Gastroesophageal sphincter (tissue), 4 donors: Measurements from ENCODE around the gene PEAK1. TPM values are rescaled to one million over a fixed set of nuclear protein-coding genes. Genes with fewer than 3 reads are reported as not detected.

Experiments
- ATAC-seq: fragments of 150-250 bp; one replicate; pipeline ENCODE4 v1.9.1; 2016; ENCODE audit warnings: mild to moderate bottlenecking, moderate library complexity
- H3K27ac ChIP-seq, 4 donors: fragments of 200-600 bp; sonication (generic) in 3 of 4; 1 replicate in 3 of 4; 2 replicates in 1 of 4; pipeline ENCODE4 v1.5.1; 2016 to 2019
- H3K27me3 ChIP-seq: fragments of 200-600 bp; sonication (generic); one replicate; pipeline ENCODE4 v1.5.1; 2019
- H3K36me3 ChIP-seq, 2 donors: fragments of 200-600 bp; sonication (generic); one replicate each; pipeline ENCODE4 v1.5.1; 2019; ENCODE audit warnings: control low read depth in 1 of 2
- H3K4me1 ChIP-seq, 3 donors: fragments of 200-600 bp; sonication (generic); 1 replicate in 2 of 3; 2 replicates in 1 of 3; pipeline ENCODE4 v1.5.1; 2016 to 2019; ENCODE audit warnings: control low read depth in 2 of 3
- H3K4me3 ChIP-seq, 2 donors: fragments of 200-600 bp; sonication (generic); one replicate each; pipeline ENCODE4 v1.5.1; 2019; ENCODE audit warnings: mild to moderate bottlenecking in 1 of 2, moderate library complexity in 1 of 2
- H3K9me3 ChIP-seq, 3 donors: fragments of 200-600 bp; sonication (generic); one replicate each; pipeline ENCODE4 v1.5.1; 2017 to 2019; ENCODE audit warnings: control low read depth in 2 of 3
- EP300 ChIP-seq: sonication (generic); formaldehyde crosslinking; IDR thresholded peaks from one replicate; pipeline ENCODE4 v1.6.1; 2017; ENCODE audit warnings: antibody characterized with exemption, mild to moderate bottlenecking
- POLR2A ChIP-seq, 2 donors: fragments of 450-650 bp; IDR thresholded peaks; one replicate each; pipeline ENCODE4 v1.6.1; 2017; ENCODE audit warnings: antibody characterized with exemption in 2 of 2, mild to moderate bottlenecking in 2 of 2, moderate library complexity in 1 of 2
- POLR2AphosphoS5 ChIP-seq: sonication (generic); formaldehyde crosslinking; IDR thresholded peaks from one replicate; pipeline ENCODE4 v1.6.1; 2017; ENCODE audit warnings: antibody characterized with exemption
- WGBS, 2 donors: methylation state at CpG; one replicate each; pipeline ENCODE4 v1.1.5; 2018; ENCODE audit warnings: low coverage in 1 of 2; 5-methylcytosine and 5-hydroxymethylcytosine counted together
- total RNA-seq, 4 donors: library from RNA; depleted of rRNA; stranded (reverse); fragments of >200 nt; gene quantifications; one replicate each; pipeline ENCODE4 v1.1.0, GENCODE V29; 2016
- TF ChIP-seq, protein P1 (sequence below), 4 experiments: fragments of 200-600 bp in 2 of 4; fragments of 450-650 bp in 2 of 4; sonication (generic) in 1 of 4; IDR thresholded peaks; one replicate each; pipeline ENCODE4 v1.5.1; 2017 to 2019; ENCODE audit warnings: antibody characterized with exemption in 4 of 4, mild to moderate bottlenecking in 2 of 4, moderate library complexity in 2 of 4

The PEAK1 gene
- total RNA-seq, 4 donors from 2014 or later: 59.5 to 170 (median 91.6) TPM

DNA sequence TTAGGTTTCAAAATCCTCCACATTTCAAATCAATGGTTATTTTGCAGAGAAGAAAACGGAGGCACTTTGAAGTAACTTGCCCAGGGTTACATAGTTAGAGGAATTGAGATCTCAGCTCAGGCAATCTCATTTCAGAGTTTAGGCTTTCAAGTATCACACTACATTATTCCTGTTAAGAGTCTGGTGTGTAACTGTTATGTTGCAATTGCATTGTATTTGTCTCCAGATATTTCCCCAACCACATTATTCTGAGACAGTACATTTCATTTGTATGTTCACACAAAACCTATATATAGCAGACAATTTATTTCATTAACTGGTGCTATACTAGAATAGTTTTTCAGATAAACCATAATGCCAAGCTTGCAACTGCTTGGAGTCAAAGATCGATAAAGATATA, 194.8 kb downstream of the PEAK1 start:
- TF ChIP-seq, protein P1, sequence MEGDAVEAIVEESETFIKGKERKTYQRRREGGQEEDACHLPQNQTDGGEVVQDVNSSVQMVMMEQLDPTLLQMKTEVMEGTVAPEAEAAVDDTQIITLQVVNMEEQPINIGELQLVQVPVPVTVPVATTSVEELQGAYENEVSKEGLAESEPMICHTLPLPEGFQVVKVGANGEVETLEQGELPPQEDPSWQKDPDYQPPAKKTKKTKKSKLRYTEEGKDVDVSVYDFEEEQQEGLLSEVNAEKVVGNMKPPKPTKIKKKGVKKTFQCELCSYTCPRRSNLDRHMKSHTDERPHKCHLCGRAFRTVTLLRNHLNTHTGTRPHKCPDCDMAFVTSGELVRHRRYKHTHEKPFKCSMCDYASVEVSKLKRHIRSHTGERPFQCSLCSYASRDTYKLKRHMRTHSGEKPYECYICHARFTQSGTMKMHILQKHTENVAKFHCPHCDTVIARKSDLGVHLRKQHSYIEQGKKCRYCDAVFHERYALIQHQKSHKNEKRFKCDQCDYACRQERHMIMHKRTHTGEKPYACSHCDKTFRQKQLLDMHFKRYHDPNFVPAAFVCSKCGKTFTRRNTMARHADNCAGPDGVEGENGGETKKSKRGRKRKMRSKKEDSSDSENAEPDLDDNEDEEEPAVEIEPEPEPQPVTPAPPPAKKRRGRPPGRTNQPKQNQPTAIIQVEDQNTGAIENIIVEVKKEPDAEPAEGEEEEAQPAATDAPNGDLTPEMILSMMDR (IDR thresholded peaks at IDR 0.05): no peak
- TF ChIP-seq POLR2A (IDR thresholded peaks at IDR 0.05): no peak
- TF ChIP-seq POLR2AphosphoS5: no peak
- TF ChIP-seq EP300: no peak
- no peaks in the 10 kb centered on the region for H3K36me3 ChIP-seq
- no peaks in the 10 kb centered on the region for H3K27me3 ChIP-seq
- WGBS, 2 donors: 95 to 100% methylated on average over 2 of the region's 2 CpGs
- H3K9me3 ChIP-seq: no peaks in the 10 kb centered on the region
- no peak for ATAC-seq
- peaks cover 0 to 5% (median 0%) of the 10 kb centered on the region in 3 donors for H3K4me1 ChIP-seq
- no peak overlapping the region for H3K27ac ChIP-seq
- no peak overlapping the region for H3K4me3 ChIP-seq

DNA sequence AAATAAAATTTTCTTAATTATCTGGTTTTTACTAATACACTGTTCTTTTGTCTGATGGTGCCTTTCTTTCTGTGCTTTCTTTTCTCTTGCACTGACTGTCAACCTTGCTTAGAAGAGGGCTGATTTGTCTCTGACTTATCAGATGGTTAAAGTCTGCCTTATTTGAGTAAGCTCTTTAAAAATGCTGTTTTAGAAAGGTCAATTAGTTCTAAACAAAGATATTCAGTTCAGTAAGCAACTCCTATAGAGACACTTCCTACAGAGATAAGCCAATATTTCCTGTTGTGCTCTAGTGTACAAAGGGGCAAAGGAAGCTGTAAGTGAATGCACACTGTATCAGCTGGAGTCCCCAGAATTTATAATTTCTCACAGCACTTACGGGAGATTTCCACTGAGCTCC, 195.6 kb downstream of the PEAK1 start:
- 88 to 94% methylated on average over 1 of the region's 1 CpG for WGBS, 2 donors
- Histone ChIP-seq H3K4me1 (peaks cover 0 to 5% (median 0%) of the 10 kb centered on the region in 3 donors), H3K27me3 (no peaks in the 10 kb centered on the region), H3K9me3 (no peaks in the 10 kb centered on the region), H3K27ac (no peak overlapping the region), H3K36me3 (no peaks in the 10 kb centered on the region), H3K4me3 (no peak overlapping the region)
- TF ChIP-seq POLR2AphosphoS5: no peak
- no peak for TF ChIP-seq EP300
- TF ChIP-seq POLR2A (IDR thresholded peaks at IDR 0.05): no peak
- TF ChIP-seq, protein P1 (IDR thresholded peaks at IDR 0.05): no peak
- no peak for ATAC-seq

DNA sequence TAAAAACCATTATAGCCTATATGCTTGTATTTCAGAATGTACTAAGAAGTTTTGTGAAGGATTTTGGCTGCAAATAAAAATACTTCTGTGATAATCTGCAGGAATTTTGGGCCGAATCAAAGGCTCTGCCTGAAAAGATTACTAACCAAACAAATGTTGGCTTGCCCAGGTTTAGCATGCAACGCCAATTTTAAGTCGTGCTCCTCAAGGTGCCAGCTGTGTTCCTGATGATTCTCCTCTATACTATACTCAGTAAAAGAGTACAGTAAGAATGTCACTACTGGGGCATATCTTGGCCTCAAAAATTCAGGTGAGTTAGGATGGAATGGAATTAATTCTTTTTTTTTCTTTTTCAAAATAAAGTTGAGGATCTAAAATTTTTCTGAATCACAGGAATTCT, 198.2 kb downstream of the PEAK1 start:
- WGBS, 2 donors: 78 to 80% methylated on average over 2 to 3 of the region's 3 CpGs
- TF ChIP-seq POLR2AphosphoS5 (no peak), EP300 (no peak), POLR2A (IDR thresholded peaks at IDR 0.05) (no peak)
- TF ChIP-seq, protein P1 (IDR thresholded peaks at IDR 0.05): no peak

DNA sequence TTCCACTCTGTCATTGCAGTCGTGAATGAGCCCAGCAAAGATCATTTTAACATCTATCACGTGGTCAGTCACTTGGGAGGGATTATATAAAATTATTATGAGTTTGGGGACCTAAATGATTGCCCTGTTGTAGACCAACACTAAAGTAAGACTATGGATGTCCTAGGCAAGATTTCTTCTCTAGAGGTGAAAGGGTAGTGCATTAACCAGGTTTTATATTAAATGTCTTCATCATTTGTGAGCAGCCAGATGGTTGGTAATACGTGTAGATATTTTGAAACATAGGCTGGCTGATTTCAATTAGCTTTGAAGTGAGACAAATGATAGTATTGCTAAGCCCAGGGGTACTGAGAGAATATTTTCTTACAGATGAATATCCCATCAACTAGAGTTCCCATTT, 198.7 kb downstream of the PEAK1 start:
- WGBS, 2 donors: 60 to 71% methylated on average over 3 of the region's 3 CpGs
- Histone ChIP-seq H3K36me3 (peaks cover 0 to 3% of the 10 kb centered on the region in 2 donors), H3K27ac (no peak overlapping the region), H3K4me1 (peaks cover 0 to 5% (median 0%) of the 10 kb centered on the region in 3 donors), H3K27me3 (no peaks in the 10 kb centered on the region), H3K9me3 (no peaks in the 10 kb centered on the region), H3K4me3 (no peak overlapping the region)
- TF ChIP-seq EP300 (no peak), POLR2A (IDR thresholded peaks at IDR 0.05) (no peak), POLR2AphosphoS5 (no peak)
- no peak for ATAC-seq

More for the DNA sequence above, 198.2 kb downstream of the PEAK1 start:
- Histone ChIP-seq H3K27ac (no peak overlapping the region), H3K9me3 (no peaks in the 10 kb centered on the region), H3K36me3 (no peaks in the 10 kb centered on the region), H3K4me1 (peaks cover 0 to 5% (median 0%) of the 10 kb centered on the region in 3 donors), H3K4me3 (no peak overlapping the region), H3K27me3 (no peaks in the 10 kb centered on the region)
- no peak for ATAC-seq

DNA sequence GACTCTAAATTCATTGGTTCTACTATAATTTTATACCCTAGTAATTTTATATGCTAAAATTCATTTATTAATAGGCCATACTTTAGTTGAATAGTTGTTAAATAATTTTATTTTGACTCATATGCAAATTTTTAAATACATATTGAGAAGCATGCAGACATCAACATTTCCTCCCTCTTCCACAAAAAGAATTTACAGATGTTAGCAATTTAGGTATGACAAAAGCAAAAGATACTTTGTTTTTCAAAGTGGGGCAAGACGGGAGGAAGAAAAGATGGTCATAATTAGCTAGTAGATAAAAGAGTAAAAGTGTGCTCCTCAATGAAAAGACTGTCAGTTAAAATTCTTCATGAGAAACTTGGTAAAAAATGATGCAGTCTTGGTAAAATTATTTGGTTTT, 200.1 kb downstream of the PEAK1 start:
- ATAC-seq: no peak
- 83% methylated on average over 1 of the region's 1 CpG; no CpG with 5 or more reads in 1 of the 2 donors for WGBS, 2 donors
- TF ChIP-seq EP300 (no peak), POLR2AphosphoS5 (no peak), POLR2A (IDR thresholded peaks at IDR 0.05) (no peak)
- TF ChIP-seq, protein P1 (IDR thresholded peaks at IDR 0.05): no peak

More for the DNA sequence above, 200.1 kb downstream of the PEAK1 start:
- Histone ChIP-seq H3K4me1 (peaks cover 0 to 5% (median 0%) of the 10 kb centered on the region in 3 donors), H3K36me3 (peaks cover 0 to 5% of the 10 kb centered on the region in 2 donors), H3K27me3 (no peaks in the 10 kb centered on the region), H3K4me3 (no peak overlapping the region), H3K9me3 (no peaks in the 10 kb centered on the region), H3K27ac (no peak overlapping the region)
